ENCODE results near the gene SSR3. TPM values are rescaled to one million over a fixed set of nuclear protein-coding genes. Genes with fewer than 3 reads are reported as not detected.

Gene SSR3
- total and polyA plus RNA-seq, 2 of the 8 experiments (the other 6 are each of a cell fraction or from before 2014, with no cell fraction given) = 92.7 to 208 TPM

- TF ChIP-seq FOSL1 (IDR thresholded peaks at IDR 0.05; ENCODE audit: insufficient read depth, low read depth, low read length) = no peak
- no peak for TF ChIP-seq TBP (IDR thresholded peaks at IDR 0.05; ENCODE audit: low read depth, low read length)
- no peak for TF ChIP-seq NANOG (IDR thresholded peaks at IDR 0.05; ENCODE audit: insufficient read depth, low read depth, low read length, poor library complexity, severe bottlenecking)
- no peak for TF ChIP-seq EGR1 (IDR thresholded peaks at IDR 0.05; ENCODE audit: borderline replicate concordance, low read depth, low read length)
- no peak for TF ChIP-seq ATF3 (IDR thresholded peaks at IDR 0.05; ENCODE audit: insufficient read depth, low read depth, low read length)
- no peak for TF ChIP-seq JUN (IDR thresholded peaks at IDR 0.05; ENCODE audit: low read depth, low read length)
- TF ChIP-seq RAD21 (IDR thresholded peaks at IDR 0.05 in 1 of 2, conservative IDR thresholded peaks at IDR 0.05 in 1 of 2; ENCODE audit: low read depth in 2 of 2, low read length in 2 of 2) = no peak
- H3K14ac ChIP-seq (ENCODE audit: insufficient read length) = no peak overlapping the region
- H4K20me1 ChIP-seq (replicated peaks in 1 of 2; ENCODE audit: control insufficient read depth in 1 of 2, insufficient read depth in 2 of 2, low read length in 2 of 2) = no peaks in the 10 kb centered on the region
- CTCF ChIA-PET (ENCODE audit: partially characterized antibody) = interaction anchor here (0.9 to 2.3 kb wide), 2 partner anchors 18 to 22 kb away, joined by 3 to 6 read pairs; no protein-coding TSS in a partner anchor
- DNase-seq (ENCODE audit: low read depth in 1 of 2, low spot score in 2 of 2) = no peak
- no peak overlapping the region for H2AFZ ChIP-seq (ENCODE audit: low read length)
- no peaks in the 10 kb centered on the region for H3K36me3 ChIP-seq (ENCODE audit: control insufficient read depth in 2 of 4, insufficient read depth in 4 of 4, low read length in 3 of 4)
- no peak overlapping the region for H2BK20ac ChIP-seq (ENCODE audit: low read length)
- POLR2A ChIA-PET (ENCODE audit: partially characterized antibody) = no interaction called here
- H3K9ac ChIP-seq (replicated peaks in 1 of 4; ENCODE audit: extremely low read depth in 1 of 4, low read depth in 3 of 4, low read length in 3 of 4) = no peak overlapping the region
- H3K4ac ChIP-seq (replicated peaks; ENCODE audit: insufficient read length, low read depth, low read length) = no peak overlapping the region
- peaks cover 0 to 4% of the 10 kb centered on the region in 2 experiments; a peak in 1 of 4 replicates for H3K9me3 ChIP-seq (ENCODE audit: insufficient read depth in 2 of 2, low read depth in 1 of 2, low read length in 1 of 2)
- no peak for FAIRE-seq
- H4K8ac ChIP-seq (ENCODE audit: extremely low read depth, insufficient read depth, low read length) = no peak overlapping the region
- H3K56ac ChIP-seq (replicated peaks; ENCODE audit: insufficient read length, low read depth, low read length) = no peak overlapping the region
- no peaks in the 10 kb centered on the region for H3K4me1 ChIP-seq (replicated peaks in 1 of 4; ENCODE audit: control insufficient read depth in 3 of 4, insufficient read depth in 4 of 4, low read length in 3 of 4)
- no peak overlapping the region for H3K4me2 ChIP-seq (ENCODE audit: insufficient read depth in 1 of 2, low read depth in 2 of 2, low read length in 2 of 2)
- WGBS, 2 experiments (ENCODE audit: extremely low coverage in 1 of 2, insufficient coverage in 1 of 2, insufficient read length in 1 of 2, insufficient replicate concordance in 2 of 2, low coverage in 1 of 2, low lambda C conversion rate in 2 of 2, missing lambda C conversion rate in 1 of 2) = 95% methylated on average over 1 of the region's 1 CpG; no CpG with 5 or more reads in 1 of the 2 experiments
- H3K23ac ChIP-seq (ENCODE audit: insufficient read length) = no peak overlapping the region
- H2BK120ac ChIP-seq (replicated peaks; ENCODE audit: low read depth, low read length) = no peak overlapping the region
- H4K5ac ChIP-seq (ENCODE audit: insufficient read length, low read depth, low read length) = no peak overlapping the region
- H3K27ac ChIP-seq (ENCODE audit: low read depth, low read length) = no peak overlapping the region
- H2BK5ac ChIP-seq (ENCODE audit: low read depth, low read length) = no peak overlapping the region
- no peaks in the 10 kb centered on the region for H3K79me2 ChIP-seq (ENCODE audit: control insufficient read depth in 1 of 2, insufficient read depth in 2 of 2, low read length in 2 of 2)
- H3K79me1 ChIP-seq (ENCODE audit: low read depth, low read length) = no peaks in the 10 kb centered on the region
- H2AK5ac ChIP-seq (ENCODE audit: low read depth, low read length) = no peak overlapping the region
- no peak overlapping the region for H2BK12ac ChIP-seq (ENCODE audit: low read depth, low read length)
- H3K23me2 ChIP-seq (ENCODE audit: low read depth, low read length) = no peaks in the 10 kb centered on the region
- no peak overlapping the region for H2BK15ac ChIP-seq (ENCODE audit: low read length)
- no peaks in the 10 kb centered on the region for H3K27me3 ChIP-seq (replicated peaks in 1 of 4; ENCODE audit: control insufficient read depth in 3 of 4, extremely low read depth in 1 of 4, insufficient read depth in 3 of 4, low read length in 3 of 4)
- no peak overlapping the region for H3K4me3 ChIP-seq (ENCODE audit: extremely low read depth in 1 of 4, insufficient read depth in 2 of 4, low read depth in 3 of 4, low read length in 4 of 4)
- H3K18ac ChIP-seq (ENCODE audit: extremely low read depth, low read length) = no peak overlapping the region
- H4K91ac ChIP-seq (replicated peaks; ENCODE audit: insufficient read length, low read length) = no peak overlapping the region
Observed at GRCh38 chr3:156497326-156497725, 57.6 kb downstream of the SSR3 start.
